SK-N-MC (cell line): ENCODE results near the gene ARHGEF10L.

Experiments
- EZH2 ChIP-seq: fragments of 200-600 bp; sonication (generic); IDR thresholded peaks from one replicate; pipeline ENCODE4 v1.6.1; 2017; ENCODE audit warnings: antibody characterized with exemption
- POLR2AphosphoS5 ChIP-seq: IDR thresholded peaks from 2 replicates; pipeline ENCODE4 v1.6.1; 2012; ENCODE audit warnings: mild to moderate bottlenecking, low read depth, low read length, borderline replicate concordance

- no peak for TF ChIP-seq EZH2
- no peak for TF ChIP-seq POLR2AphosphoS5
These were observed 132.2 kb downstream of the ARHGEF10L start for GRCh38 chr1:17671741-17672140.
